ENCODE data around the gene KIAA1755.

The KIAA1755 gene, protein sequence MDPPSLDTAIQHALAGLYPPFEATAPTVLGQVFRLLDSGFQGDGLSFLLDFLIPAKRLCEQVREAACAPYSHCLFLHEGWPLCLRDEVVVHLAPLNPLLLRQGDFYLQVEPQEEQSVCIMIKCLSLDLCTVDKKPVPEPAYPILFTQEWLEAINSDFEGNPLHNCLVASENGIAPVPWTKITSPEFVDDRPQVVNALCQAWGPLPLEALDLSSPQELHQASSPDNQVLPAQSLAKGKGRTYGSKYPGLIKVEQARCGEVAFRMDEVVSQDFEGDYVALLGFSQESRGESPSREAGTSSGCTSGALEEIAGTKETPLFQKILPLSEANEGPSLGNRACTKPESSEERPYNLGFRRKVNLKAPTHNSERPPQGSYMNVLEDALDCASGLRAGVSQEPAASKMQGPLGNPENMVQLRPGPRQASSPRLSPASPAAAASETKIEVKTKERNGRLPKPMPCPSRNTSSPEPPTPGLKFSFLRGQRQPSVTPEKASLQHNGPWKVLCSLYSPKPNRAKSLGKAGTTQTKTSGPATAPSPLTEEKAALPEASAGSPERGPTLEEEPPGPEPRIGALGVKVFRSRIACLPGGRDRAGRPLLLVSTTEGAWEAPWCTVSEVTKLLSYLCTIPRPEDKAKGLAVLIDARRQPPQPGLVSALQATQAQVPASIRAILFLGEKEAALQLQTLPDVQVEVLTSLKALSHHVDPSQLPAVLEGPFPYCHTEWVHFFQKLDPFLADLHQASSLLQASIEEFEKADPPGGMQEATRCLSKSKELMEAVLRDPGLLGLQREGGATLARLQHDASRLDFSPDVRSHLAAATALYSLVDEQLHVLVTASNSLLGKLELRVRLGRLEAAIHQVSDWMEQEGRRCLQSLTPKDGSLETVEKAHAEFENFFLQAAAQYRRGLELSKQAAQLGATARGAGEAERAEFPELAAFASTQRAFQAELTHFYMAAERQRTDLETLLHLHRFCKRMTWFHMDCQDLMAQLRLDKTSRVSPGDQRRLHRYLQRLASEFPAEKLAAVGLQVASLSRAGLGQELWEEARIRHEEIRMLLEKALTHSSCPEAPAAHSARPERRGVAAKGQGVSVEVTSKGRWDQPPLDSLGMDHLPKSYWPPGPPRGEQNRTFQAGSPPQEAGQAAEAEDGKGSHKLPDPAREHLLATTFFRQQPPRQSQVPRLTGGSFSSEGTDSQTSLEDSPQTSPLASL

DNA sequence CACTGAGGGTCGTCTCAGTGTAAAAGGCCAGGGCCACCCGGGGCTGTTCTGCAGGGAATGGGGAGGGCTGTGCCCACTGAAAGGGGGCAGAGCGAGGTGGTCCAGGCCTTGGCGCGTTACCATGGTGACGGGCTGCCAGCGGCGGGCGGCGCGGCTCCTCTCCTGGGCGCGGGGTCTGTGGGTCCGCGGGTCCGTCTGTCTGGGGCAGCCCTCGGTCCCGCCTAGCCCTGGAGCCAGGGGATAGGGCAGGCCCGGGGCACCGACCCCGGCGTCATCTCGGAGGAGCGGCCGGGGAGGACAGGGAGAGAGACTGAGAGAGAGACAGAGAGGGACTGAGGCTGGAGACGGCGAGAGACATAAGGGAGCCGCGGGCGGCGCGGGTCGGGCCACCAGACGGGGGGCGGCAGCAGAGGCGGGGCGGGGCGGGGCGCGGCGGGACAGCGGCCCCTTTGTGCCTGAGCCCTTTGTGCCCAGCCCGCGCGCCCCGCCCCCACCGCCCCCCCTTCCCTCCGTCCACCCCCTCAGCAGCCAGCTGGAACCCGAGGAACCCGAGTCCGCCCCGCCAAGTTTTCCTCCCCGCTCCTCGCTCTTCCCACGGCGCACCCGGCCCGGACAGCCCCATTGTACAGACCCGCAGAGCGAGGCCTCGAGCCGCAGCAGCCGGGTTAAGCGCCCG lies at the start of gene KIAA1755:
Gene KIAA1755, minus strand, starts transcription at position 358 of the 676 bp plus-strand sequence. Its CDS starts 235 bp downstream, at position 123.
- TF ChIP-seq, protein P1, sequence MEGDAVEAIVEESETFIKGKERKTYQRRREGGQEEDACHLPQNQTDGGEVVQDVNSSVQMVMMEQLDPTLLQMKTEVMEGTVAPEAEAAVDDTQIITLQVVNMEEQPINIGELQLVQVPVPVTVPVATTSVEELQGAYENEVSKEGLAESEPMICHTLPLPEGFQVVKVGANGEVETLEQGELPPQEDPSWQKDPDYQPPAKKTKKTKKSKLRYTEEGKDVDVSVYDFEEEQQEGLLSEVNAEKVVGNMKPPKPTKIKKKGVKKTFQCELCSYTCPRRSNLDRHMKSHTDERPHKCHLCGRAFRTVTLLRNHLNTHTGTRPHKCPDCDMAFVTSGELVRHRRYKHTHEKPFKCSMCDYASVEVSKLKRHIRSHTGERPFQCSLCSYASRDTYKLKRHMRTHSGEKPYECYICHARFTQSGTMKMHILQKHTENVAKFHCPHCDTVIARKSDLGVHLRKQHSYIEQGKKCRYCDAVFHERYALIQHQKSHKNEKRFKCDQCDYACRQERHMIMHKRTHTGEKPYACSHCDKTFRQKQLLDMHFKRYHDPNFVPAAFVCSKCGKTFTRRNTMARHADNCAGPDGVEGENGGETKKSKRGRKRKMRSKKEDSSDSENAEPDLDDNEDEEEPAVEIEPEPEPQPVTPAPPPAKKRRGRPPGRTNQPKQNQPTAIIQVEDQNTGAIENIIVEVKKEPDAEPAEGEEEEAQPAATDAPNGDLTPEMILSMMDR (IDR thresholded peaks at IDR 0.05; ENCODE audit: low read depth, low read length) = no peak
- TF ChIP-seq POLR2A (IDR thresholded peaks at IDR 0.05; ENCODE audit: extremely low read depth, insufficient read length) (no peak), MYC (IDR thresholded peaks at IDR 0.05; ENCODE audit: low read depth, low read length) (no peak)
- TF ChIP-seq, protein P2, sequence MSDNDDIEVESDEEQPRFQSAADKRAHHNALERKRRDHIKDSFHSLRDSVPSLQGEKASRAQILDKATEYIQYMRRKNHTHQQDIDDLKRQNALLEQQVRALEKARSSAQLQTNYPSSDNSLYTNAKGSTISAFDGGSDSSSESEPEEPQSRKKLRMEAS (IDR thresholded peaks at IDR 0.05; ENCODE audit: low read depth, low read length) = no peak
- DNase-seq (ENCODE audit: low read depth) = no peak
- H3K4me3 ChIP-seq (ENCODE audit: low read depth, low read length) = no peak within 1 kb of the TSS

GRCh38 chr20:38308447-38308846 lies 47.9 kb upstream of the KIAA1755 start:
- no peak overlapping the region for H3K4me3 ChIP-seq (ENCODE audit: low read depth, low read length)
- TF ChIP-seq, protein P2 (IDR thresholded peaks at IDR 0.05; ENCODE audit: low read depth, low read length) = no peak
- TF ChIP-seq MYC (IDR thresholded peaks at IDR 0.05; ENCODE audit: low read depth, low read length) (no peak), POLR2A (IDR thresholded peaks at IDR 0.05; ENCODE audit: extremely low read depth, insufficient read length) (no peak)
- TF ChIP-seq, protein P1 (IDR thresholded peaks at IDR 0.05; ENCODE audit: low read depth, low read length) = no peak
- no peak for DNase-seq (ENCODE audit: low read depth)

DNA sequence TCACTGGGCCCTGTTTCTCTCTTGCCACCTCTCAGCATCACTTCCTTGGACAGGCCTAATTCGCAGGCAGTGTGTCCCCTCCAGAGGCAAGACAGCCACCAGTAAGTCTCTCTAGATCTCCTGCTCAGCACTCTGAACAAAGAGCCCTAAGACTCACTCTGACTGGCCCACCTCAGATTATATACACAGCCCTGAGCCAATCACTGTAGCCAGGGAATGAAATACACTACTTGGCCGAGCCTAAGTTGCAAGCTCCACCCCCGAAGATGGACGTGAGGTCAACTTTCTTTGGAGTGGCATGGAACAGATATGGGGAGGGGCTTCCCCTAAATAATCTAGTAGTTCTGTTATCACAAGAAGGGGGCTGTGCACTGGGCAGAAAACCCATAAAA lies 47.5 kb upstream of the KIAA1755 start:
- TF ChIP-seq POLR2A (IDR thresholded peaks at IDR 0.05; ENCODE audit: extremely low read depth, insufficient read length) = no peak
- no peak overlapping the region for H3K4me3 ChIP-seq (ENCODE audit: low read depth, low read length)
- DNase-seq (ENCODE audit: low read depth) = no peak

DNA sequence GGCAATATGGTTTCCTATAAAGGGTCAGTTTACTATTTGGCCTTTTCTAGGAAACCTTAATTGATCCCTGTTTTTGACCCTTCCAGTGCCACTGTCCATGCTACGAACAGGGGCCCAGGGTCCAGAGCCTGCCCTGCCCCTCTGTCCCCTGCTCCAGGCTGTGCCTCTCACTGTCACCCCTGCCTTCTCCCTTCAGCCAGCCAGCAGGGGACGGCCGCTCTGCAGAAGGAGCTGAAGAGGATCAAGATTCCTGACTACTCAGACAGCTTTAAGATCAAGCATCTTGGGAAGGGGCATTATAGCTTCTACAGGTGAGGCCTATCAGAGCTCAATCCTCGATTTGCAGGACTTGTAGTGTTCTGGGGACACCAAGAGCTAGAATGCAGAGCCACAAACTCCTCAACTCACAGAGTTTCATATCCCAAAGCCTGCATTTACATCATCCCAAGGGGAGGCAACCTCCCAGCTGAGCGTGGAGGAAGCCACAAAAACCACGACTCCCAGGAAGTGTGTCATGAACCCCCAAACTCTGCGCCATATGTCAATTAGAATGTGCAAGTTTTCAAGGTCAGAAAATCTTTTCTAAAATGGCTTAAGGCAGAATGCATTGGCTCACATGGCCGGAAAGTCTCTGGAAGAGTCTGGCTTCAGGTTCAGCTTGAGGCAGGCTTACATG lies 47.0 kb upstream of the KIAA1755 start:
- no peak for TF ChIP-seq POLR2A (IDR thresholded peaks at IDR 0.05; ENCODE audit: extremely low read depth, insufficient read length)
- TF ChIP-seq, protein P1 (IDR thresholded peaks at IDR 0.05; ENCODE audit: low read depth, low read length) = no peak
- no peak for TF ChIP-seq MYC (IDR thresholded peaks at IDR 0.05; ENCODE audit: low read depth, low read length)
- TF ChIP-seq, protein P2 (IDR thresholded peaks at IDR 0.05; ENCODE audit: low read depth, low read length) = no peak
- DNase-seq (ENCODE audit: low read depth) = peak; percentile 94
- no peak overlapping the region for H3K4me3 ChIP-seq (ENCODE audit: low read depth, low read length)

DNA sequence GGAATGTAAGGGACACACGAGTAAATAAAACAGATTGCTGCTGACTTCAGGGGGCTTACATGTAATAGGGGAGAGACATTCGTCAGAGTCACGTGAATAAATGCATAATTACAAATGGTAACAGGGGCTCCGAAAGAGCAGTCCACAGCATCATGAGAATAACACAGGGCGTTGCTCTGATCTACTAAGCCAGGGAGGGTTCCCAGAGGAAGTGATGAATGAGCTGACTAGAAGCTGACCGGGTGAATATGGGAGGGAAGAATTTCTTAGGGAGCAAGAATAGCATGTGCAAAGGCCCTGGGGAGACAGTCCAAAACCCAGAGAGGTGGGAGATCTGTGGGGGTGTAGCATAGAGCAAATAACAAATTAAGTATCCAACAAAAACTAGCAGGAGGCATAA lies 45.8 kb upstream of the KIAA1755 start:
- H3K4me3 ChIP-seq (ENCODE audit: low read depth, low read length) = no peak overlapping the region
- no peak for DNase-seq (ENCODE audit: low read depth)
- TF ChIP-seq, protein P2 (IDR thresholded peaks at IDR 0.05; ENCODE audit: low read depth, low read length) = no peak
- TF ChIP-seq MYC (IDR thresholded peaks at IDR 0.05; ENCODE audit: low read depth, low read length) (no peak), POLR2A (IDR thresholded peaks at IDR 0.05; ENCODE audit: extremely low read depth, insufficient read length) (no peak)
- TF ChIP-seq, protein P1 (IDR thresholded peaks at IDR 0.05; ENCODE audit: low read depth, low read length) = no peak
